K562 (cell line): ENCODE data around the gene AQP11. TPM values are rescaled to one million over a fixed set of nuclear protein-coding genes. Genes with fewer than 3 reads are reported as not detected.

Experiments used
- ATAC-seq: fragments of 200-7000 bp; cut with Tn5 transposase; 3 replicates; pipeline ENCODE4 v1.9.1; 2020; ENCODE audit warnings: moderate library complexity
- BruUV-seq: library from RNA; stranded (reverse); fragments of 400-500 nt; replicated peaks from 2 replicates; lab custom pipeline; 2021; lab: Mats Ljungman, UMichigan
- CTCF ChIA-PET: fragments of 300-600 bp; formaldehyde crosslinking; extraction: SDS; loops from one replicate; lab custom pipeline; 2021; ENCODE audit warnings: low intra/inter-chr PET ratio; lab: Yijun Ruan, JAX
- POLR2A ChIA-PET: fragments of 300-600, 350-650 bp; sonication (Branson Sonifier 250); formaldehyde crosslinking; extraction: SDS; loops from one replicate; lab custom pipeline; 2021; ENCODE audit warnings: antibody characterized with exemption, inconsistent platforms; lab: Yijun Ruan, JAX
- DNase-seq, 4 experiments: peaks; one replicate each; pipeline versions ENCODE4 v3.0.0 to v3.0.0-alpha.2; 2011 to 2018; ENCODE audit warnings: low spot score in 3 of 4, mixed read lengths in 3 of 4; ENCODE audit errors: extremely low read depth in 1 of 4
- FAIRE-seq: peaks from 2 replicates; lab custom pipeline; 2011; peaks lifted over from hg19 to GRCh38; lab: Jason Lieb, UNC
- H2AFZ ChIP-seq: 2 replicates; pipeline ENCODE4 v1.6.0; 2011; ENCODE audit warnings: low read depth, low read length, control low read depth, inconsistent platforms
- H3K27ac ChIP-seq: fragments of 200-600 bp; 3 replicates; pipeline ENCODE4 v1.8.0; 2011; ENCODE audit warnings: low read depth, mild to moderate bottlenecking, control low read depth, inconsistent platforms, low read length, moderate library complexity, mixed read lengths; ENCODE audit errors: extremely low read depth
- H3K27me3 ChIP-seq, 2 experiments: fragments of 300-600 bp in 1 of 2; 2 replicates in 1 of 2; 3 replicates in 1 of 2; pipeline versions ENCODE4 v1.6.0 to v1.8.0; 2011; ENCODE audit warnings: inconsistent platforms in 2 of 2, low read length in 2 of 2, mild to moderate bottlenecking in 1 of 2, mixed read lengths in 1 of 2, moderate library complexity in 1 of 2; ENCODE audit not compliant: control insufficient read depth in 2 of 2, insufficient read depth in 2 of 2
- H3K36me3 ChIP-seq: fragments of 300-600 bp; 3 replicates; pipeline ENCODE4 v1.8.0; 2011; ENCODE audit warnings: mild to moderate bottlenecking, low read length, inconsistent platforms; ENCODE audit not compliant: control insufficient read depth, insufficient read depth
- H3K4me1 ChIP-seq, 2 experiments: fragments of 200-600 bp in 1 of 2; replicated peaks in 1 of 2; 2 replicates in 1 of 2; 3 replicates in 1 of 2; pipeline versions ENCODE4 v1.5.1 to v1.8.0; 2011; ENCODE audit warnings: inconsistent platforms in 2 of 2, low read length in 2 of 2, mild to moderate bottlenecking in 1 of 2, mixed read lengths in 1 of 2, moderate library complexity in 1 of 2; ENCODE audit not compliant: control insufficient read depth in 2 of 2, insufficient read depth in 2 of 2
- H3K4me2 ChIP-seq: 2 replicates; pipeline ENCODE4 v1.6.1; 2011; ENCODE audit warnings: low read length, control low read depth, inconsistent platforms, mixed read lengths; ENCODE audit not compliant: insufficient read depth
- H3K4me3 ChIP-seq: fragments of 200-600 bp; sonication (generic), shearing (Covaris generic); 2 replicates; pipeline ENCODE4 v1.5.1; 2016; ENCODE audit warnings: control low read depth, inconsistent platforms
- H3K79me2 ChIP-seq: fragments of 200-600 bp; 3 replicates; pipeline ENCODE4 v1.8.0; 2011; ENCODE audit warnings: low read length, inconsistent platforms; ENCODE audit not compliant: control insufficient read depth, insufficient read depth
- H3K9ac ChIP-seq, 2 experiments: 2 replicates each; pipeline versions ENCODE4 v1.6.0 to v1.6.1; 2011; ENCODE audit warnings: low read depth in 2 of 2, low read length in 2 of 2, control low read depth in 1 of 2, inconsistent platforms in 1 of 2, mild to moderate bottlenecking in 1 of 2, mixed read lengths in 1 of 2; ENCODE audit not compliant: insufficient read depth in 1 of 2
- H3K9me1 ChIP-seq: one replicate; pipeline ENCODE4 v1.6.0; 2011; ENCODE audit warnings: inconsistent platforms, mild to moderate bottlenecking, low read length, moderate library complexity; ENCODE audit not compliant: control insufficient read depth, insufficient read depth
- H3K9me3 ChIP-seq: replicated peaks from 2 replicates; pipeline ENCODE4 v1.5.1; 2011; ENCODE audit warnings: low read depth, low read length, inconsistent platforms; ENCODE audit not compliant: control insufficient read depth, insufficient read depth
- H4K20me1 ChIP-seq: replicated peaks from 2 replicates; pipeline ENCODE4 v1.6.1; 2011; ENCODE audit warnings: low read length, inconsistent platforms, mixed read lengths; ENCODE audit not compliant: control insufficient read depth, insufficient read depth
- ARID1B ChIP-seq: fragments of 450-650 bp; IDR thresholded peaks from 2 replicates; pipeline ENCODE4 v1.6.1; 2016; ENCODE audit warnings: antibody characterized with exemption, mild to moderate bottlenecking, inconsistent platforms
- CBFA2T3 ChIP-seq: fragments of 450-650 bp; IDR thresholded peaks from 2 replicates; pipeline ENCODE4 v1.6.1; 2017
- CHCHD3 ChIP-seq: fragments of 250-450 bp; sonication (Bioruptor Pico); IDR thresholded peaks from 2 replicates; pipeline ENCODE4 v2.1.2; 2022; ENCODE audit warnings: mild to moderate bottlenecking
- CREB3 ChIP-seq: fragments of 450-650 bp; conservative IDR thresholded peaks from 2 replicates; pipeline ENCODE4 v1.6.1; 2016; ENCODE audit warnings: missing genetic modification characterization, low read depth, mild to moderate bottlenecking, missing compliant biosample characterization, moderate library complexity
- DPF2 ChIP-seq: fragments of 450-650 bp; IDR thresholded peaks from 2 replicates; pipeline ENCODE4 v1.6.1; 2016
- EP300 ChIP-seq: IDR thresholded peaks from 2 replicates; pipeline ENCODE4 v1.6.1; 2012; ENCODE audit warnings: low read length, improper control_type of control experiment
- FOSL1 ChIP-seq: fragments of 200-800 bp; sonication (Bioruptor generic); conservative IDR thresholded peaks from 2 replicates; pipeline ENCODE4 v1.6.1; 2016; ENCODE audit warnings: missing genetic modification characterization, missing compliant biosample characterization
- FOXM1 ChIP-seq, 2 experiments: fragments of 450-650 bp in 1 of 2; sonication (generic) in 1 of 2; formaldehyde crosslinking in 1 of 2; IDR thresholded peaks; 2 replicates each; pipeline versions ENCODE4 v1.6.1 to v1.9.0; 2017 to 2022; ENCODE audit warnings: low read depth in 2 of 2, mild to moderate bottlenecking in 2 of 2, missing genetic modification reagents in 1 of 2, moderate library complexity in 1 of 2
- IFI16 ChIP-seq: fragments of 250-450 bp; sonication (Bioruptor Pico); IDR thresholded peaks from 2 replicates; pipeline ENCODE4 v2.1.2; 2022; ENCODE audit warnings: mild to moderate bottlenecking, inconsistent platforms
- JUND ChIP-seq, 2 experiments: IDR thresholded peaks; 2 replicates in 1 of 2; 3 replicates in 1 of 2; pipeline ENCODE4 v1.6.1; 2011; ENCODE audit warnings: borderline replicate concordance in 2 of 2, low read depth in 2 of 2, low read length in 2 of 2, improper control_type of control experiment in 1 of 2, missing biosample characterization in 1 of 2, missing genetic modification characterization in 1 of 2, missing genetic modification reagents in 1 of 2
- KLF10 ChIP-seq: fragments of 250-450 bp; sonication (Bioruptor Pico); IDR thresholded peaks from 2 replicates; pipeline ENCODE4 v1.6.1; 2021; ENCODE audit warnings: matching md5 sums
- MYNN ChIP-seq, 2 experiments: sonication (generic); formaldehyde crosslinking in 1 of 2; IDR thresholded peaks; 2 replicates each; pipeline versions ENCODE4 v1.5.0 to v1.6.1; 2016 to 2020; ENCODE audit warnings: antibody characterized with exemption in 1 of 2, missing genetic modification reagents in 1 of 2
- NFXL1 ChIP-seq: fragments of 450-650 bp; formaldehyde crosslinking; IDR thresholded peaks from 2 replicates; pipeline ENCODE4 v1.4.0; 2021; ENCODE audit warnings: mild to moderate bottlenecking
- NFYB ChIP-seq: IDR thresholded peaks from 2 replicates; pipeline ENCODE4 v1.6.1; 2011; ENCODE audit warnings: mild to moderate bottlenecking, moderate library complexity; ENCODE audit not compliant: insufficient read length; ENCODE audit errors: extremely low read depth
- SAFB ChIP-seq: fragments of 200-400 bp; formaldehyde crosslinking; IDR thresholded peaks from 2 replicates; pipeline ENCODE4 v1.6.1; 2017; ENCODE audit warnings: low read depth, low read length, borderline replicate concordance
- SMAD2 ChIP-seq: fragments of 150-350 bp; IDR thresholded peaks from 2 replicates; pipeline ENCODE4 v1.6.1; 2014; ENCODE audit warnings: low read depth, mild to moderate bottlenecking, low read length
- SMARCE1 ChIP-seq: fragments of 450-650 bp; IDR thresholded peaks from 2 replicates; pipeline ENCODE4 v1.7.1; 2016; ENCODE audit warnings: mild to moderate bottlenecking
- ZBTB9 ChIP-seq: fragments of 450-650 bp; formaldehyde crosslinking; IDR thresholded peaks from 2 replicates; pipeline ENCODE4 v1.4.0; 2020; ENCODE audit warnings: mild to moderate bottlenecking, moderate library complexity
- ZNF197 ChIP-seq: fragments of 200-800 bp; sonication (Bioruptor generic); IDR thresholded peaks from 2 replicates; pipeline ENCODE4 v1.6.1; 2016; ENCODE audit warnings: low read depth, missing genetic modification characterization, missing compliant biosample characterization
- ZNF311 ChIP-seq: fragments of 250-450 bp; sonication (Bioruptor Pico); IDR thresholded peaks from 2 replicates; pipeline ENCODE4 v1.4.0; 2020; ENCODE audit warnings: mild to moderate bottlenecking, moderate library complexity
- ZNF445 ChIP-seq: fragments of 250-450 bp; sonication (Bioruptor Pico); IDR thresholded peaks from 2 replicates; pipeline ENCODE4 v1.4.0; 2020; ENCODE audit warnings: low read depth, mild to moderate bottlenecking, moderate library complexity
- ZNF551 ChIP-seq: fragments of 250-450 bp; sonication (Bioruptor Pico); IDR thresholded peaks from 2 replicates; pipeline ENCODE4 v1.5.0; 2021; ENCODE audit warnings: mild to moderate bottlenecking, moderate library complexity
- WGBS: fragments of 100-300 bp; shearing (Covaris generic); methylation state at CpG from one replicate; pipeline ENCODE4 v1.1.6; 2016; ENCODE audit warnings: low coverage, mixed read lengths; ENCODE audit not compliant: insufficient coverage; ENCODE audit errors: missing lambda C conversion rate; 5-methylcytosine and 5-hydroxymethylcytosine counted together
- in situ Hi-C: fragments of 300-500 bp; cut with MboI; formaldehyde crosslinking; loops from 4 replicates; pipeline ENCODE4 v1.15.0; 2018; ENCODE audit warnings: inconsistent platforms, mixed read lengths
- intact Hi-C: fragments of 100-400 bp; cut with micrococcal nuclease; formaldehyde crosslinking; loops from 2 replicates; pipeline ENCODE4 v1.14.2; 2022
- polyA plus RNA-seq, 8 experiments: library from polyadenylated mRNA; depleted of rRNA in 4 of 8; stranded (reverse) in 5 of 8; unstranded in 3 of 8; fragments of >200 nt; fragmentation: Nextera tagmentation in 2 of 8; fragmentation: Illumina TruSeq in 1 of 8; extraction: Ambion mirVana in 2 of 8; extraction: Trizol in 1 of 8; gene quantifications; 2 replicates each; pipeline versions ENCODE4 v1.2.1 to v1.2.3, GENCODE V29; 2011 to 2014; ENCODE audit warnings: inconsistent platforms in 1 of 8, missing spikeins in 1 of 8
- total RNA-seq, 7 experiments: library from RNA; depleted of rRNA in 6 of 7; stranded (reverse); fragments of >200 nt in 6 of 7; fragmentation: Illumina TruSeq in 2 of 7; extraction: Trizol in 2 of 7; gene quantifications; 2 replicates each; pipeline versions ENCODE4 v1.2.1 to v1.2.3, GENCODE V29; 2011 to 2021; ENCODE audit warnings: low replicate concordance in 1 of 7

The AQP11 gene
- total and polyA plus RNA-seq, 9 of the 15 experiments (the other 6 are each of a cell fraction or from before 2014, with no cell fraction given) = 0.09 to 1.0 (median 0.36) TPM

- POLR2A ChIA-PET = no interaction called here
- in situ Hi-C loops (no loop called here), intact Hi-C loops (no loop called here)
- Histone ChIP-seq H3K27me3 (no peaks in the 10 kb centered on the region), H3K27ac (no peak overlapping the region), H3K4me3 (no peak overlapping the region), H2AFZ (no peak overlapping the region), H3K79me2 (no peaks in the 10 kb centered on the region), H3K9ac (no peak overlapping the region), H3K4me2 (no peak overlapping the region), H3K36me3 (no peaks in the 10 kb centered on the region), H3K9me1 (no peaks in the 10 kb centered on the region), H3K9me3 (no peaks in the 10 kb centered on the region), H3K4me1 (peaks cover 4 to 7% of the 10 kb centered on the region in 2 experiments; a peak in 1 of 5 replicates), H4K20me1 (no peaks in the 10 kb centered on the region)
- TF ChIP-seq NFXL1 (no peak), JUND (IDR thresholded peaks at IDR 0.05; ENCODE audit: borderline replicate concordance, low read depth, low read length) (peak; percentile 30; the same call in 1 of the 2 replicates), JUND (tag; IDR thresholded peaks at IDR 0.05; ENCODE audit: borderline replicate concordance, low read depth, low read length) (no peak; the same call in 2 of the 3 replicates), CHCHD3 (CRISPR knock-in tag) (no peak), NFYB (no peak), SAFB (no peak), SMAD2 (no peak), ZNF197 (no peak), FOXM1 (IDR thresholded peaks at IDR 0.05; ENCODE audit: low read depth) (no peak), FOXM1 (CRISPR knock-in tag; IDR thresholded peaks at IDR 0.05; ENCODE audit: low read depth) (no peak), IFI16 (CRISPR knock-in tag) (no peak), ARID1B (peak; percentile 53), SMARCE1 (peak; percentile 39; the same call in 1 of the 2 replicates), FOSL1 (tag) (peak; percentile 81), ZBTB9 (no peak), DPF2 (0 out of 2 replicates have a peak, but pooled peaks have one; percentile 41), MYNN (IDR thresholded peaks at IDR 0.05) (no peak), MYNN (CRISPR knock-in tag; IDR thresholded peaks at IDR 0.05) (no peak), ZNF311 (CRISPR knock-in tag) (no peak), ZNF551 (CRISPR knock-in tag) (no peak), ZNF445 (CRISPR knock-in tag) (no peak), KLF10 (CRISPR knock-in tag) (no peak), CBFA2T3 (peak; percentile 8; the same call in 1 of the 2 replicates), EP300 (peak; percentile 35; the same call in 1 of the 2 replicates), CREB3 (no peak)
- FAIRE-seq = no peak
- ATAC-seq = no peak
- CTCF ChIA-PET = no interaction called here
- no TSS peak for BruUV-seq
- DNase-seq = peak in 2 of 4 experiments; percentile 5 to 18
- 3% methylated on average over 4 of the region's 4 CpGs for WGBS
These were observed 31.4 kb upstream of the AQP11 start for GRCh38 chr11:77558380-77558779.
